Measurements from ENCODE around the gene IFT80.

Gene IFT80

GRCh38 chr3:160291290-160291908, 107.6 kb downstream of the IFT80 start:
- Histone ChIP-seq H3K27ac (ENCODE audit: low read length) (no peak overlapping the region), H3K9me3 (ENCODE audit: insufficient read depth, low read depth, low read length) (no peaks in the 10 kb centered on the region), H3K4me1 (ENCODE audit: insufficient read depth, low read length) (no peaks in the 10 kb centered on the region), H3K9ac (ENCODE audit: low read depth, low read length) (no peak overlapping the region), H3K4me3 (ENCODE audit: low read length) (no peak overlapping the region), H3K36me3 (ENCODE audit: insufficient read depth, low read depth, low read length) (0 out of 2 replicates have a peak, but pooled peaks cover 4% of the 10 kb centered on the region), H3K27me3 (ENCODE audit: insufficient read depth, low read length) (no peaks in the 10 kb centered on the region)

DNA sequence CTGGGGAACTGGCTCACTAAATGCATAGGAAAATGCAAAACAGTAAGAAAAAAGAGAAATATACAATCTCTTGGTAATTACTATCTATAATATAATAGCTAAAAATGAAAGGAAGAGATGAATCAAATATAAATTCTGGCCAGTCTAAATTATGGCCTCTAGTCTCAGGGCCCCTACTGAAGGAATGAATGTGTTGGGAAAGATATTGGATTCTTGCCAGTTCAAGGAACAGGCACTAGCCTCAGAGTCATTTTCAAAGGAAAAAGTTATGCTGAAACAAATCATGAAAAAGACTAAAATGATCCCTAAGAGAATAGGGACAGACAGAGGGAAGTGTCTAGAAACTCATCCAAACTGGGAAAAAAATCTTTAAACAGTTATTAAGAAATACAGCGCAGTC, 111.4 kb downstream of the IFT80 start:
- H3K27ac ChIP-seq (ENCODE audit: low read length), result no peak overlapping the region
- 0 out of 2 replicates have a peak, but pooled peaks cover 4% of the 10 kb centered on the region for H3K36me3 ChIP-seq (ENCODE audit: insufficient read depth, low read depth, low read length)
- H3K4me3 ChIP-seq (ENCODE audit: low read length), result no peak overlapping the region
- no peaks in the 10 kb centered on the region for H3K27me3 ChIP-seq (ENCODE audit: insufficient read depth, low read length)
- H3K4me1 ChIP-seq (ENCODE audit: insufficient read depth, low read length), result no peaks in the 10 kb centered on the region
- no peak overlapping the region for H3K9ac ChIP-seq (ENCODE audit: low read depth, low read length)
- no peaks in the 10 kb centered on the region for H3K9me3 ChIP-seq (ENCODE audit: insufficient read depth, low read depth, low read length)

GRCh38 chr3:160286231-160286630, 112.8 kb downstream of the IFT80 start:
- Histone ChIP-seq H3K4me1 (ENCODE audit: insufficient read depth, low read length) (no peaks in the 10 kb centered on the region), H3K9ac (ENCODE audit: low read depth, low read length) (no peak overlapping the region), H3K4me3 (ENCODE audit: low read length) (no peak overlapping the region), H3K36me3 (ENCODE audit: insufficient read depth, low read depth, low read length) (no peaks in the 10 kb centered on the region), H3K9me3 (ENCODE audit: insufficient read depth, low read depth, low read length) (no peaks in the 10 kb centered on the region), H3K27me3 (ENCODE audit: insufficient read depth, low read length) (no peaks in the 10 kb centered on the region), H3K27ac (ENCODE audit: low read length) (no peak overlapping the region)

GRCh38 chr3:160280836-160281235, 118.2 kb downstream of the IFT80 start:
- H3K4me3 ChIP-seq (ENCODE audit: low read length), result no peak overlapping the region
- no peaks in the 10 kb centered on the region for H3K27me3 ChIP-seq (ENCODE audit: insufficient read depth, low read length)
- H3K4me1 ChIP-seq (ENCODE audit: insufficient read depth, low read length), result peaks cover 6% of the 10 kb centered on the region; the same call in 1 of the 2 replicates
- no peak overlapping the region for H3K9ac ChIP-seq (ENCODE audit: low read depth, low read length)
- H3K9me3 ChIP-seq (ENCODE audit: insufficient read depth, low read depth, low read length), result no peaks in the 10 kb centered on the region
- no peak overlapping the region for H3K27ac ChIP-seq (ENCODE audit: low read length)
- no peaks in the 10 kb centered on the region for H3K36me3 ChIP-seq (ENCODE audit: insufficient read depth, low read depth, low read length)

DNA sequence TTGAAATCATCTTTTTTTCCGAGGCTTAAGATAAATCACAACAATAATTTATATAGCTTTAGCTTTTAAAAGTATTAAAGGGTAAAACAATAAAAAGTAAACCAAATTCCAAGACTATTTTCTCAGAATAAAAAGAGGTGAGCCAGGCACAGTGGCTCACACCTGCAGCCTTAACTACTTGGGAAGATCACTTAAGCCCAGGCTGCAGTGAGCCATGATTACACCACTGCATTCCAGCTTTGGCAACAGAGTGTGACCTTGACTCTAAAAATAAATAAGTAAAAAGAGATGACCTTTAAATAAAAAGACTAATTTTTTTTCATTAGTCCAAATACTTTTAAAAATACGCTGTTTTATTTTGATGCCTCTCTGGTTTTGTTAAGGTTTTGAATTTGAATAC, 119.4 kb downstream of the IFT80 start:
- Histone ChIP-seq H3K27ac (ENCODE audit: low read length) (no peak overlapping the region), H3K9me3 (ENCODE audit: insufficient read depth, low read depth, low read length) (no peaks in the 10 kb centered on the region), H3K4me3 (ENCODE audit: low read length) (no peak overlapping the region), H3K27me3 (ENCODE audit: insufficient read depth, low read length) (no peaks in the 10 kb centered on the region), H3K36me3 (ENCODE audit: insufficient read depth, low read depth, low read length) (no peaks in the 10 kb centered on the region), H3K9ac (ENCODE audit: low read depth, low read length) (no peak overlapping the region), H3K4me1 (ENCODE audit: insufficient read depth, low read length) (peaks cover 6% of the 10 kb centered on the region; the same call in 1 of the 2 replicates)

- H3K4me1 ChIP-seq (ENCODE audit: insufficient read depth, low read length), result peaks cover 6% of the 10 kb centered on the region; the same call in 1 of the 2 replicates
- no peak overlapping the region for H3K4me3 ChIP-seq (ENCODE audit: low read length)
- H3K9ac ChIP-seq (ENCODE audit: low read depth, low read length), result no peak overlapping the region
- no peak overlapping the region for H3K27ac ChIP-seq (ENCODE audit: low read length)
- H3K9me3 ChIP-seq (ENCODE audit: insufficient read depth, low read depth, low read length), result no peaks in the 10 kb centered on the region
- no peaks in the 10 kb centered on the region for H3K27me3 ChIP-seq (ENCODE audit: insufficient read depth, low read length)
- H3K36me3 ChIP-seq (ENCODE audit: insufficient read depth, low read depth, low read length), result no peaks in the 10 kb centered on the region
Measured at GRCh38 chr3:160278210-160278609, 120.8 kb downstream of the IFT80 start.

DNA sequence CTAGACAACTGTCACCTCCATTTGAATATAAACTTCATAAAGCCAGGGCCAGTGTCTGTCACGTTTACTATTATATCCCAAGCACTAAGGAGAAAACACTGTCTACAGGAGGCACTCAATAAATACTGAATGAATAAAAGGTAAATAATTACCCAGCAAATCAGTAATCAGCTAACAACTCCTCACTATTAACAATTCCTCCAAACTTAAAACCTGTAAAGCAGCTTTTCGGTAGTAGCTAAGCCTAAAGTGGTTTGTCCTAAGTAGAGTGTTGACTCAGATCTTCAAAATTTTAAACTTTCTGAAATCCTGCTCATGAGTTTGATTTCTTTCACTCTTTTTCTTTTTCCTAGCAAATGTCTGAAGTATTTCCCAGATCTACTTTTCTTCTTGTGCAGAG, 133.9 kb downstream of the IFT80 start:
- Histone ChIP-seq H3K27ac (ENCODE audit: low read length) (no peak overlapping the region), H3K9ac (ENCODE audit: low read depth, low read length) (no peak overlapping the region), H3K4me1 (ENCODE audit: insufficient read depth, low read length) (no peaks in the 10 kb centered on the region), H3K4me3 (ENCODE audit: low read length) (no peak overlapping the region), H3K9me3 (ENCODE audit: insufficient read depth, low read depth, low read length) (no peaks in the 10 kb centered on the region), H3K27me3 (ENCODE audit: insufficient read depth, low read length) (no peaks in the 10 kb centered on the region), H3K36me3 (ENCODE audit: insufficient read depth, low read depth, low read length) (no peaks in the 10 kb centered on the region)

GRCh38 chr3:160260587-160261270, 138.3 kb downstream of the IFT80 start:
- no peak overlapping the region for H3K9ac ChIP-seq (ENCODE audit: low read depth, low read length)
- no peaks in the 10 kb centered on the region for H3K27me3 ChIP-seq (ENCODE audit: insufficient read depth, low read length)
- no peaks in the 10 kb centered on the region for H3K36me3 ChIP-seq (ENCODE audit: insufficient read depth, low read depth, low read length)
- H3K4me1 ChIP-seq (ENCODE audit: insufficient read depth, low read length), result no peaks in the 10 kb centered on the region
- H3K4me3 ChIP-seq (ENCODE audit: low read length), result no peak overlapping the region
- no peaks in the 10 kb centered on the region for H3K9me3 ChIP-seq (ENCODE audit: insufficient read depth, low read depth, low read length)
- no peak overlapping the region for H3K27ac ChIP-seq (ENCODE audit: low read length)

- no peak overlapping the region for H3K9ac ChIP-seq (ENCODE audit: low read depth, low read length)
- H3K4me1 ChIP-seq (ENCODE audit: insufficient read depth, low read length), result no peaks in the 10 kb centered on the region
- no peaks in the 10 kb centered on the region for H3K27me3 ChIP-seq (ENCODE audit: insufficient read depth, low read length)
- no peak overlapping the region for H3K27ac ChIP-seq (ENCODE audit: low read length)
- no peaks in the 10 kb centered on the region for H3K36me3 ChIP-seq (ENCODE audit: insufficient read depth, low read depth, low read length)
- H3K9me3 ChIP-seq (ENCODE audit: insufficient read depth, low read depth, low read length), result no peaks in the 10 kb centered on the region
- H3K4me3 ChIP-seq (ENCODE audit: low read length), result no peak overlapping the region
Measured at GRCh38 chr3:160259589-160259988, 139.4 kb downstream of the IFT80 start.

GRCh38 chr3:160257606-160258005, 141.4 kb downstream of the IFT80 start:
- H3K4me3 ChIP-seq (ENCODE audit: low read length), result no peak overlapping the region
- no peak overlapping the region for H3K9ac ChIP-seq (ENCODE audit: low read depth, low read length)
- no peak overlapping the region for H3K27ac ChIP-seq (ENCODE audit: low read length)
- no peaks in the 10 kb centered on the region for H3K27me3 ChIP-seq (ENCODE audit: insufficient read depth, low read length)
- no peaks in the 10 kb centered on the region for H3K36me3 ChIP-seq (ENCODE audit: insufficient read depth, low read depth, low read length)
- no peaks in the 10 kb centered on the region for H3K9me3 ChIP-seq (ENCODE audit: insufficient read depth, low read depth, low read length)
- no peaks in the 10 kb centered on the region for H3K4me1 ChIP-seq (ENCODE audit: insufficient read depth, low read length)

GRCh38 chr3:160253298-160253697, 145.7 kb downstream of the IFT80 start:
- no peaks in the 10 kb centered on the region for H3K27me3 ChIP-seq (ENCODE audit: insufficient read depth, low read length)
- H3K4me1 ChIP-seq (ENCODE audit: insufficient read depth, low read length), result no peaks in the 10 kb centered on the region
- no peak overlapping the region for H3K9ac ChIP-seq (ENCODE audit: low read depth, low read length)
- no peaks in the 10 kb centered on the region for H3K9me3 ChIP-seq (ENCODE audit: insufficient read depth, low read depth, low read length)
- H3K36me3 ChIP-seq (ENCODE audit: insufficient read depth, low read depth, low read length), result no peaks in the 10 kb centered on the region
- H3K4me3 ChIP-seq (ENCODE audit: low read length), result no peak overlapping the region
- H3K27ac ChIP-seq (ENCODE audit: low read length), result no peak overlapping the region

- no peaks in the 10 kb centered on the region for H3K4me1 ChIP-seq (ENCODE audit: insufficient read depth, low read length)
- H3K27ac ChIP-seq (ENCODE audit: low read length), result no peak overlapping the region
- no peak overlapping the region for H3K9ac ChIP-seq (ENCODE audit: low read depth, low read length)
- H3K4me3 ChIP-seq (ENCODE audit: low read length), result no peak overlapping the region
- no peaks in the 10 kb centered on the region for H3K36me3 ChIP-seq (ENCODE audit: insufficient read depth, low read depth, low read length)
- no peaks in the 10 kb centered on the region for H3K9me3 ChIP-seq (ENCODE audit: insufficient read depth, low read depth, low read length)
- H3K27me3 ChIP-seq (ENCODE audit: insufficient read depth, low read length), result no peaks in the 10 kb centered on the region
Measured at GRCh38 chr3:160247766-160248165, 151.3 kb downstream of the IFT80 start.

Measured in iPS-20b (cell line).